GOT3 (cell line): Measurements from ENCODE around the gene ZXDC.

Source experiments
- DNase-seq: peaks from one replicate; lab custom pipeline; 2025; ENCODE audit warnings: mixed read lengths; lab: John Stamatoyannopoulos, UW

Gene ZXDC

GRCh38 chr3:126473292-126474168 is 2.2 kb downstream of the ZXDC start:
- no peak for DNase-seq

GRCh38 chr3:126472277-126473006 is 3.2 kb downstream of the ZXDC start:
- DNase-seq = no peak

- no peak for DNase-seq
Observed at GRCh38 chr3:126469479-126469878, 6.2 kb downstream of the ZXDC start.

- no peak for DNase-seq
Observed at GRCh38 chr3:126468028-126468891, 7.4 kb downstream of the ZXDC start.

GRCh38 chr3:126467611-126467955 is 8.1 kb downstream of the ZXDC start:
- no peak for DNase-seq

GRCh38 chr3:126466886-126467610 is 8.6 kb downstream of the ZXDC start:
- DNase-seq = no peak

GRCh38 chr3:126465928-126466544 is 9.7 kb downstream of the ZXDC start:
- DNase-seq = no peak

- DNase-seq = no peak
Observed at GRCh38 chr3:126464997-126465396, 10.7 kb downstream of the ZXDC start.

GRCh38 chr3:126464494-126464893 is 11.2 kb downstream of the ZXDC start:
- DNase-seq = no peak

- no peak for DNase-seq
Observed at GRCh38 chr3:126464093-126464492, 11.6 kb downstream of the ZXDC start.

- no peak for DNase-seq
Observed at GRCh38 chr3:126463521-126463920, 12.2 kb downstream of the ZXDC start.

GRCh38 chr3:126461450-126462070 is 14.1 kb downstream of the ZXDC start:
- DNase-seq = no peak

GRCh38 chr3:126460381-126460780 is 15.3 kb downstream of the ZXDC start:
- no peak for DNase-seq

- DNase-seq = no peak
Observed at GRCh38 chr3:126459763-126460127, 15.9 kb downstream of the ZXDC start.

- DNase-seq = no peak
Observed at GRCh38 chr3:126459111-126459762, 16.5 kb downstream of the ZXDC start.

GRCh38 chr3:126456766-126457388 is 18.8 kb downstream of the ZXDC start:
- no peak for DNase-seq

- no peak for DNase-seq
Observed at GRCh38 chr3:126456211-126456610, 19.5 kb downstream of the ZXDC start.

- DNase-seq = no peak
Observed at GRCh38 chr3:126454437-126455198, 21.1 kb downstream of the ZXDC start.

- DNase-seq = no peak
Observed at GRCh38 chr3:126454025-126454424, 21.7 kb downstream of the ZXDC start.
